K562 (cell line): ENCODE results near the gene MAZ. TPM values are rescaled to one million over a fixed set of nuclear protein-coding genes. Genes with fewer than 3 reads are reported as not detected.

Source experiments
- BMI1 ChIP-seq: fragments of 150-350 bp; IDR thresholded peaks from 2 replicates; pipeline ENCODE4 v1.6.1; 2014; ENCODE audit warnings: low read length
- CBX3 ChIP-seq, 2 experiments: IDR thresholded peaks; 1 replicate in 1 of 2; 2 replicates in 1 of 2; pipeline ENCODE4 v1.6.1; 2012; ENCODE audit warnings: inconsistent platforms in 2 of 2, low read length in 2 of 2, borderline replicate concordance in 1 of 2, control low read depth in 1 of 2
- FOXP1 ChIP-seq: sonication (generic); formaldehyde crosslinking; IDR thresholded peaks from 2 replicates; pipeline ENCODE4 v1.8.0; 2022; ENCODE audit warnings: mild to moderate bottlenecking, missing genetic modification reagents
- GABPB1 ChIP-seq: sonication (generic); formaldehyde crosslinking; IDR thresholded peaks from 2 replicates; pipeline ENCODE4 v1.8.0; 2022; ENCODE audit warnings: mild to moderate bottlenecking, missing genetic modification reagents
- GABPB2 ChIP-seq: fragments of 250-450 bp; sonication (Bioruptor Pico); conservative IDR thresholded peaks from 2 replicates; pipeline ENCODE4 v1.5.1; 2021; ENCODE audit warnings: mild to moderate bottlenecking
- NFIC ChIP-seq: fragments of 450-650 bp; IDR thresholded peaks from 2 replicates; pipeline ENCODE4 v1.6.1; 2017; ENCODE audit warnings: mild to moderate bottlenecking, inconsistent platforms
- POLR2AphosphoS5 ChIP-seq: IDR thresholded peaks from 2 replicates; pipeline ENCODE4 v1.6.1; 2011; ENCODE audit warnings: mild to moderate bottlenecking, low read depth, low read length, moderate library complexity; ENCODE audit not compliant: control insufficient read depth, insufficient read depth
- POLR2G ChIP-seq: fragments of 200-400 bp; formaldehyde crosslinking; IDR thresholded peaks from 2 replicates; pipeline ENCODE4 v1.6.1; 2017; ENCODE audit warnings: low read depth, mild to moderate bottlenecking, antibody characterized with exemption, low read length, moderate library complexity
- POLR3G ChIP-seq: IDR thresholded peaks from 2 replicates; pipeline ENCODE4 v1.6.1; 2011; ENCODE audit not compliant: insufficient read length, insufficient replicate concordance; ENCODE audit errors: extremely low read depth
- PRPF4 ChIP-seq: fragments of 200-400 bp; formaldehyde crosslinking; IDR thresholded peaks from one replicate; pipeline ENCODE4 v1.6.1; 2017; ENCODE audit warnings: low read length, low read depth, mild to moderate bottlenecking; ENCODE audit not compliant: insufficient read depth, poor library complexity, severe bottlenecking
- SIX5 ChIP-seq, 2 experiments: IDR thresholded peaks; 2 replicates each; pipeline ENCODE4 v1.6.1; 2011; ENCODE audit warnings: low read length in 2 of 2, borderline replicate concordance in 1 of 2, low read depth in 1 of 2, mild to moderate bottlenecking in 1 of 2, moderate library complexity in 1 of 2; ENCODE audit not compliant: insufficient read depth in 1 of 2
- SLC30A9 ChIP-seq: fragments of 250-450 bp; sonication (Bioruptor Pico); IDR thresholded peaks from 2 replicates; pipeline ENCODE4 v1.8.0; 2022; ENCODE audit warnings: mild to moderate bottlenecking, moderate library complexity
- SMAD2 ChIP-seq: fragments of 150-350 bp; IDR thresholded peaks from 2 replicates; pipeline ENCODE4 v1.6.1; 2014; ENCODE audit warnings: low read depth, mild to moderate bottlenecking, low read length
- SRSF9 ChIP-seq: fragments of 200-400 bp; formaldehyde crosslinking; IDR thresholded peaks from 2 replicates; pipeline ENCODE4 v1.6.1; 2017; ENCODE audit warnings: low read depth, low read length, borderline replicate concordance
- STAT5A ChIP-seq: IDR thresholded peaks from 2 replicates; pipeline ENCODE4 v1.6.1; 2012; ENCODE audit warnings: low read length, inconsistent platforms, borderline replicate concordance
- TARDBP ChIP-seq: fragments of 450-650 bp; IDR thresholded peaks from 2 replicates; pipeline ENCODE4 v1.6.1; 2016
- XRCC5 ChIP-seq: fragments of 200-400 bp; formaldehyde crosslinking; IDR thresholded peaks from 2 replicates; pipeline ENCODE4 v1.6.1; 2017; ENCODE audit warnings: low read depth, mild to moderate bottlenecking, low read length
- ZFP1 ChIP-seq: fragments of 450-650 bp; formaldehyde crosslinking; IDR thresholded peaks from 2 replicates; pipeline ENCODE4 v1.4.0; 2020; ENCODE audit warnings: mild to moderate bottlenecking, mixed read lengths
- ZNF23 ChIP-seq: fragments of 250-450 bp; sonication (Bioruptor Pico); IDR thresholded peaks from 2 replicates; pipeline ENCODE4 v1.4.0; 2020; ENCODE audit warnings: mild to moderate bottlenecking
- ZNF507 ChIP-seq: conservative IDR thresholded peaks from 2 replicates; pipeline ENCODE4 v1.6.1; 2017; ENCODE audit warnings: missing genetic modification characterization, missing compliant biosample characterization
- polyA plus RNA-seq, 8 experiments: library from polyadenylated mRNA; depleted of rRNA in 4 of 8; stranded (reverse) in 5 of 8; unstranded in 3 of 8; fragments of >200 nt; fragmentation: Nextera tagmentation in 2 of 8; fragmentation: Illumina TruSeq in 1 of 8; extraction: Ambion mirVana in 2 of 8; extraction: Trizol in 1 of 8; gene quantifications; 2 replicates each; pipeline versions ENCODE4 v1.2.1 to v1.2.3, GENCODE V29; 2011 to 2014; ENCODE audit warnings: inconsistent platforms in 1 of 8, missing spikeins in 1 of 8
- total RNA-seq, 7 experiments: library from RNA; depleted of rRNA in 6 of 7; stranded (reverse); fragments of >200 nt in 6 of 7; fragmentation: Illumina TruSeq in 2 of 7; extraction: Trizol in 2 of 7; gene quantifications; 2 replicates each; pipeline versions ENCODE4 v1.2.1 to v1.2.3, GENCODE V29; 2011 to 2021; ENCODE audit warnings: low replicate concordance in 1 of 7
- TF ChIP-seq, protein P1 (sequence below): sonication (generic); formaldehyde crosslinking; IDR thresholded peaks from 2 replicates; pipeline ENCODE4 v1.8.0; 2022; ENCODE audit warnings: mild to moderate bottlenecking, missing genetic modification reagents
- TF ChIP-seq, protein P2 (sequence below): fragments of 250-450 bp; sonication (Bioruptor Pico); IDR thresholded peaks from 2 replicates; pipeline ENCODE4 v1.5.0; 2021
- TF ChIP-seq, protein P3 (sequence below): sonication (generic); formaldehyde crosslinking; IDR thresholded peaks from 2 replicates; pipeline ENCODE4 v1.8.1; 2022; ENCODE audit warnings: missing genetic modification reagents

Gene MAZ
- total and polyA plus RNA-seq, 9 of the 15 experiments (the other 6 are each of a cell fraction or from before 2014, with no cell fraction given) = 45.4 to 532 (median 250) TPM

DNA sequence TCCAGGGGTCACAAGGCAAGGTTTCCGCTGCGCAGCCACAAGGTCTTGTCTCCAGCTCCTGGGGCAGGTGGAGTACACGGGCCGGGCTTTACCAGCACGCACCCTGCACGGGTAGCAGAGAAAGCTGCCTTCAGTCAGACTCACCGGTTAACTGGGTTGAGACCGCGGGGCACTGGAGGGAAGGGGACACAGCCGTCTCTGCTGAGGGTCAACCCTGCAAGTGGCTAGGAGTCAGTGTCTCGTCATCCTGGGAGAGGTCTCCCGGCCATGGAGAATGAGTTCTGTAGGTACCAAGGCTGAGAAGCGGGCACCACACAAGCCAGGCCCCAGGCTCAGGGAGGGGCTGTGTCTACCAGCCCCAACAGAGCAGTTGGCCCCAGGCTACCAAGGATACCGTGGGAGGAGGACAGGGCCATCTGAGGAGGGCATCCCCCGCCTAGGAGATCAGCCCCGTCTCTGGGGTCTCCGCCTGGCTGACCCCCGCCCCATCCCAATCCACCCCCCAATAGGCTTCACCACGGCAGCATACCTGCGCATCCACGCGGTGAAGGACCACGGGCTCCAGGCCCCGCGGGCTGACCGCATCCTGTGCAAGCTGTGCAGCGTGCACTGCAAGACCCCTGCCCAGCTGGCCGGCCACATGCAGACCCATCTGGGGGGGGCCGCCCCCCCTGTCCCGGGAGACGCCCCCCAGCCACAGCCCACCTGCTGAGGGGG, 2.9 kb downstream of the MAZ start (continued):
- TF ChIP-seq GABPB2 (CRISPR knock-in tag) = no peak
- TF ChIP-seq TARDBP = no peak
- peak; percentile 72 for TF ChIP-seq POLR2G
- TF ChIP-seq XRCC5 = no peak
- no peak for TF ChIP-seq CBX3 (IDR thresholded peaks at IDR 0.05; ENCODE audit: borderline replicate concordance in 1 of 2, low read length in 2 of 2)
- TF ChIP-seq, protein P1, sequence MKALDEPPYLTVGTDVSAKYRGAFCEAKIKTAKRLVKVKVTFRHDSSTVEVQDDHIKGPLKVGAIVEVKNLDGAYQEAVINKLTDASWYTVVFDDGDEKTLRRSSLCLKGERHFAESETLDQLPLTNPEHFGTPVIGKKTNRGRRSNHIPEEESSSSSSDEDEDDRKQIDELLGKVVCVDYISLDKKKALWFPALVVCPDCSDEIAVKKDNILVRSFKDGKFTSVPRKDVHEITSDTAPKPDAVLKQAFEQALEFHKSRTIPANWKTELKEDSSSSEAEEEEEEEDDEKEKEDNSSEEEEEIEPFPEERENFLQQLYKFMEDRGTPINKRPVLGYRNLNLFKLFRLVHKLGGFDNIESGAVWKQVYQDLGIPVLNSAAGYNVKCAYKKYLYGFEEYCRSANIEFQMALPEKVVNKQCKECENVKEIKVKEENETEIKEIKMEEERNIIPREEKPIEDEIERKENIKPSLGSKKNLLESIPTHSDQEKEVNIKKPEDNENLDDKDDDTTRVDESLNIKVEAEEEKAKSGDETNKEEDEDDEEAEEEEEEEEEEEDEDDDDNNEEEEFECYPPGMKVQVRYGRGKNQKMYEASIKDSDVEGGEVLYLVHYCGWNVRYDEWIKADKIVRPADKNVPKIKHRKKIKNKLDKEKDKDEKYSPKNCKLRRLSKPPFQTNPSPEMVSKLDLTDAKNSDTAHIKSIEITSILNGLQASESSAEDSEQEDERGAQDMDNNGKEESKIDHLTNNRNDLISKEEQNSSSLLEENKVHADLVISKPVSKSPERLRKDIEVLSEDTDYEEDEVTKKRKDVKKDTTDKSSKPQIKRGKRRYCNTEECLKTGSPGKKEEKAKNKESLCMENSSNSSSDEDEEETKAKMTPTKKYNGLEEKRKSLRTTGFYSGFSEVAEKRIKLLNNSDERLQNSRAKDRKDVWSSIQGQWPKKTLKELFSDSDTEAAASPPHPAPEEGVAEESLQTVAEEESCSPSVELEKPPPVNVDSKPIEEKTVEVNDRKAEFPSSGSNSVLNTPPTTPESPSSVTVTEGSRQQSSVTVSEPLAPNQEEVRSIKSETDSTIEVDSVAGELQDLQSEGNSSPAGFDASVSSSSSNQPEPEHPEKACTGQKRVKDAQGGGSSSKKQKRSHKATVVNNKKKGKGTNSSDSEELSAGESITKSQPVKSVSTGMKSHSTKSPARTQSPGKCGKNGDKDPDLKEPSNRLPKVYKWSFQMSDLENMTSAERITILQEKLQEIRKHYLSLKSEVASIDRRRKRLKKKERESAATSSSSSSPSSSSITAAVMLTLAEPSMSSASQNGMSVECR (CRISPR knock-in tag) = peak; percentile 25; the same call in 1 of the 2 replicates
- no peak for TF ChIP-seq BMI1
- TF ChIP-seq GABPB1 (CRISPR knock-in tag) = 0 out of 2 replicates have a peak, but pooled peaks have one; percentile 33
- TF ChIP-seq, protein P2, sequence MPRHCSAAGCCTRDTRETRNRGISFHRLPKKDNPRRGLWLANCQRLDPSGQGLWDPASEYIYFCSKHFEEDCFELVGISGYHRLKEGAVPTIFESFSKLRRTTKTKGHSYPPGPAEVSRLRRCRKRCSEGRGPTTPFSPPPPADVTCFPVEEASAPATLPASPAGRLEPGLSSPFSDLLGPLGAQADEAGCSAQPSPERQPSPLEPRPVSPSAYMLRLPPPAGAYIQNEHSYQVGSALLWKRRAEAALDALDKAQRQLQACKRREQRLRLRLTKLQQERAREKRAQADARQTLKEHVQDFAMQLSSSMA (CRISPR knock-in tag) = no peak
- TF ChIP-seq, protein P3, sequence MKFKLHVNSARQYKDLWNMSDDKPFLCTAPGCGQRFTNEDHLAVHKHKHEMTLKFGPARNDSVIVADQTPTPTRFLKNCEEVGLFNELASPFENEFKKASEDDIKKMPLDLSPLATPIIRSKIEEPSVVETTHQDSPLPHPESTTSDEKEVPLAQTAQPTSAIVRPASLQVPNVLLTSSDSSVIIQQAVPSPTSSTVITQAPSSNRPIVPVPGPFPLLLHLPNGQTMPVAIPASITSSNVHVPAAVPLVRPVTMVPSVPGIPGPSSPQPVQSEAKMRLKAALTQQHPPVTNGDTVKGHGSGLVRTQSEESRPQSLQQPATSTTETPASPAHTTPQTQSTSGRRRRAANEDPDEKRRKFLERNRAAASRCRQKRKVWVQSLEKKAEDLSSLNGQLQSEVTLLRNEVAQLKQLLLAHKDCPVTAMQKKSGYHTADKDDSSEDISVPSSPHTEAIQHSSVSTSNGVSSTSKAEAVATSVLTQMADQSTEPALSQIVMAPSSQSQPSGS (CRISPR knock-in tag) = no peak
- TF ChIP-seq NFIC = no peak
- no peak for TF ChIP-seq STAT5A
- TF ChIP-seq SRSF9 = no peak
- no peak for TF ChIP-seq POLR3G
- TF ChIP-seq SLC30A9 (CRISPR knock-in tag) = no peak
- no peak for TF ChIP-seq PRPF4
- TF ChIP-seq SIX5 (IDR thresholded peaks at IDR 0.05; ENCODE audit: borderline replicate concordance in 1 of 2, insufficient read depth in 1 of 2, low read depth in 1 of 2, low read length in 2 of 2) = no peak
- TF ChIP-seq POLR2AphosphoS5 = peak; percentile 10; the same call in 1 of the 2 replicates
- TF ChIP-seq ZFP1 (CRISPR knock-in tag) = no peak
- TF ChIP-seq ZNF23 (CRISPR knock-in tag) = no peak
- no peak for TF ChIP-seq ZNF507 (tag)
- TF ChIP-seq FOXP1 = 0 out of 2 replicates have a peak, but pooled peaks have one; percentile 30
- no peak for TF ChIP-seq SMAD2
